ENCODE results near the gene TTC39A.

The TTC39A gene

DNA sequence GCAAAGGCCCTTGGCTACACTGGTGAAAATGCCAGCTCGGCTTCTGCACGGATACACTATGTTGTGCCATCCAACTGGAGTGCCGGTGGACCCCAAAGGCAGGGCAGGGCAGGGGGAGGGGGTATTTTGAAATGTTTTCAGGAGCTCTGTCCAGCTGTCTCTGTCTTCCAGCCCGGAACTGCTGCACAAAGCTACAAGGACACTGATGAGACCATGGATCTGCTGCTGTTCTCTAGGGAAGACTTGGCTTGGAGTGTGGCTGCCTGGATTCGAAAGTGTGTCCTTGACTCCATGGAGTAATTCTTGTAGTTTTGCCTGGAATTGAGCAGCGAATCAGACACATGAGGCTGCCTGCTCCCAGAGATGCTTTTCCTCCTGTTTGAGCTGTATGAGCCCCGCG lies 42.4 kb downstream of the TTC39A start:
- Histone ChIP-seq H3K27me3 (ENCODE audit: insufficient read depth, low read length, poor library complexity, severe bottlenecking) (no peaks in the 10 kb centered on the region), H3K9me3 (ENCODE audit: insufficient read depth, low read depth, low read length) (no peaks in the 10 kb centered on the region), H3F3A (ENCODE audit: low read depth) (no peaks in the 10 kb centered on the region), H3K79me2 (ENCODE audit: insufficient read depth, low read length) (no peaks in the 10 kb centered on the region), H4K20me1 (ENCODE audit: insufficient read depth, low read length, poor library complexity, severe bottlenecking) (no peaks in the 10 kb centered on the region), H3K36me3 (ENCODE audit: insufficient read depth, low read length) (no peaks in the 10 kb centered on the region), H3K4me2 (ENCODE audit: low read depth, low read length, poor library complexity, severe bottlenecking) (no peak overlapping the region), H3K9ac (ENCODE audit: low read depth, low read length, poor library complexity, severe bottlenecking) (no peak overlapping the region), H3K4me3 (ENCODE audit: low read length, poor library complexity, severe bottlenecking) (no peak overlapping the region), H2AFZ (ENCODE audit: low read length) (no peak overlapping the region), H3K9me2 (replicated peaks; ENCODE audit: low read depth, low read length) (no peaks in the 10 kb centered on the region), H3K4me1 (ENCODE audit: insufficient read depth, low read length, poor library complexity, severe bottlenecking) (no peaks in the 10 kb centered on the region)
- TF ChIP-seq EZH2phosphoT487 (IDR thresholded peaks at IDR 0.05; ENCODE audit: borderline replicate concordance): no peak

DNA sequence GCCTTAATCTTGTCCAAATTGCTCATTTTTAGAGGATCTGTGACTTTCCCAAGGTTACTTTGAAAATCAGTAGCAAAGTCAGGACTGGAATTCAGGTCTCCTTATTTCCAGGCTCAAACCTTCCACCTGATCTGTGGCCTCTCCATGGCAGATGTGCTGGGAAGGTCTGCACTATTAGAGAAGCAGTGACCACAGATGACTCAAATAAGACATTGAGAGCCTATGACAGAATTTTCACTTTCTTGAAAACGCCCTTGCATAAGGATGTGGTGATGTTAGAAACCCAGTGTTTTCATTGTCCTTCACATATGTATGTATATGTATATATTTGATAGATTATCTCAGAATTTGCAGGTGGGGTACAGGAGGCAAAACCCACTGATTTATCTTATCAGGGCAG lies 45.3 kb downstream of the TTC39A start:
- Histone ChIP-seq H3K27me3 (ENCODE audit: insufficient read depth, low read length, poor library complexity, severe bottlenecking) (no peaks in the 10 kb centered on the region), H3K4me3 (ENCODE audit: low read length, poor library complexity, severe bottlenecking) (no peak overlapping the region), H3K9ac (ENCODE audit: low read depth, low read length, poor library complexity, severe bottlenecking) (no peak overlapping the region), H3K4me1 (ENCODE audit: insufficient read depth, low read length, poor library complexity, severe bottlenecking) (no peaks in the 10 kb centered on the region), H3K79me2 (ENCODE audit: insufficient read depth, low read length) (no peaks in the 10 kb centered on the region), H3K9me3 (ENCODE audit: insufficient read depth, low read depth, low read length) (no peaks in the 10 kb centered on the region), H3F3A (ENCODE audit: low read depth) (no peaks in the 10 kb centered on the region), H4K20me1 (ENCODE audit: insufficient read depth, low read length, poor library complexity, severe bottlenecking) (no peaks in the 10 kb centered on the region), H3K4me2 (ENCODE audit: low read depth, low read length, poor library complexity, severe bottlenecking) (no peak overlapping the region), H3K36me3 (ENCODE audit: insufficient read depth, low read length) (no peaks in the 10 kb centered on the region), H2AFZ (ENCODE audit: low read length) (no peak overlapping the region), H3K9me2 (replicated peaks; ENCODE audit: low read depth, low read length) (no peaks in the 10 kb centered on the region)
- TF ChIP-seq, protein P1, sequence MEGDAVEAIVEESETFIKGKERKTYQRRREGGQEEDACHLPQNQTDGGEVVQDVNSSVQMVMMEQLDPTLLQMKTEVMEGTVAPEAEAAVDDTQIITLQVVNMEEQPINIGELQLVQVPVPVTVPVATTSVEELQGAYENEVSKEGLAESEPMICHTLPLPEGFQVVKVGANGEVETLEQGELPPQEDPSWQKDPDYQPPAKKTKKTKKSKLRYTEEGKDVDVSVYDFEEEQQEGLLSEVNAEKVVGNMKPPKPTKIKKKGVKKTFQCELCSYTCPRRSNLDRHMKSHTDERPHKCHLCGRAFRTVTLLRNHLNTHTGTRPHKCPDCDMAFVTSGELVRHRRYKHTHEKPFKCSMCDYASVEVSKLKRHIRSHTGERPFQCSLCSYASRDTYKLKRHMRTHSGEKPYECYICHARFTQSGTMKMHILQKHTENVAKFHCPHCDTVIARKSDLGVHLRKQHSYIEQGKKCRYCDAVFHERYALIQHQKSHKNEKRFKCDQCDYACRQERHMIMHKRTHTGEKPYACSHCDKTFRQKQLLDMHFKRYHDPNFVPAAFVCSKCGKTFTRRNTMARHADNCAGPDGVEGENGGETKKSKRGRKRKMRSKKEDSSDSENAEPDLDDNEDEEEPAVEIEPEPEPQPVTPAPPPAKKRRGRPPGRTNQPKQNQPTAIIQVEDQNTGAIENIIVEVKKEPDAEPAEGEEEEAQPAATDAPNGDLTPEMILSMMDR (conservative IDR thresholded peaks at IDR 0.05; ENCODE audit: low read length): no peak
- TF ChIP-seq EZH2phosphoT487 (IDR thresholded peaks at IDR 0.05; ENCODE audit: borderline replicate concordance): no peak

DNA sequence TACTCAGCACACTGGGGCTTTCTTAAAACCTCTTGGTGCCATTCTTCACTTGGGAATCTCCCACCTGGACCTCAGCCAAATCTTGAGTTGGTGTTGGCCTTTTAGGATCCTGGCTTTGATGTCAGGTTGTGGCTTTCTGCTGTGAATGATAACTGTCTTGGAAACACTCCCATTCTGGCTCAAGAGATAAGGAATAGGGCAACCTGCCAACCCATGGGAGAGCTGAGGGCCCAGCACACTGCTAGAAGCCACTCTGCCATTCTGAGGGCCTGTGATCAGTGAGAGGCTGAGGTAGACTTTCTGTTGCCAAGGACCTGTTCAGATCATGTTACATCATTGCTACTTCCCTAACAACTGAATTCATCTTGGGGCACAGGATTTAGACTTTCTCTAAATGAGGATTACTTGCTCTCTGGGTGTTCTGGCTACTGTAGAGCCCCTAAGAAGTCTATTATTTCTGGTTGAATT lies 45.8 kb downstream of the TTC39A start:
- Histone ChIP-seq H3K9me2 (replicated peaks; ENCODE audit: low read depth, low read length) (no peaks in the 10 kb centered on the region), H3K9ac (ENCODE audit: low read depth, low read length, poor library complexity, severe bottlenecking) (no peak overlapping the region), H3K4me3 (ENCODE audit: low read length, poor library complexity, severe bottlenecking) (no peak overlapping the region), H3K4me2 (ENCODE audit: low read depth, low read length, poor library complexity, severe bottlenecking) (no peak overlapping the region), H3K4me1 (ENCODE audit: insufficient read depth, low read length, poor library complexity, severe bottlenecking) (no peaks in the 10 kb centered on the region), H2AFZ (ENCODE audit: low read length) (no peak overlapping the region), H4K20me1 (ENCODE audit: insufficient read depth, low read length, poor library complexity, severe bottlenecking) (no peaks in the 10 kb centered on the region), H3F3A (ENCODE audit: low read depth) (no peaks in the 10 kb centered on the region), H3K9me3 (ENCODE audit: insufficient read depth, low read depth, low read length) (no peaks in the 10 kb centered on the region), H3K27me3 (ENCODE audit: insufficient read depth, low read length, poor library complexity, severe bottlenecking) (no peaks in the 10 kb centered on the region), H3K79me2 (ENCODE audit: insufficient read depth, low read length) (no peaks in the 10 kb centered on the region), H3K36me3 (ENCODE audit: insufficient read depth, low read length) (no peaks in the 10 kb centered on the region)
- TF ChIP-seq, protein P1 (conservative IDR thresholded peaks at IDR 0.05; ENCODE audit: low read length): no peak
- TF ChIP-seq EZH2phosphoT487 (IDR thresholded peaks at IDR 0.05; ENCODE audit: borderline replicate concordance): no peak

DNA sequence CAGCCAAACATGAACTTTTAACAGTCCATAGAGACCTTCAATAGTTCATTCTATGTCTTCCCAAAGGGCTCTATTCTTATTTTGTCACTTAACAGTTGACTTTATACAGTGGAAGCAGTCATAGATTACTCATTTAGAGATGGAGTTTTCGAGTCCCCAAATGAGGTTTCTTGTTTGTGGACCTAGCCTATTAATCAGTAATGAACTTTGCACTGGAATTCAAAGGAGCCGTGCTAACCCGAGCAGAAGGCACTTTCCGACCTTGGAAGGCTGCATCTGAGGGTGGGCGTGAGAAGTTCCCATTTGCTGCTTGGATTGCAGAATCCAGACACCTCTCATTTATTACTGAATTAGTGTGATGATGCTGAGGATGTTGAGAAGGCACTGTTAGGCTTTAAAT lies 46.4 kb downstream of the TTC39A start:
- Histone ChIP-seq H3K36me3 (ENCODE audit: insufficient read depth, low read length) (no peaks in the 10 kb centered on the region), H3K9me2 (replicated peaks; ENCODE audit: low read depth, low read length) (no peaks in the 10 kb centered on the region), H3F3A (ENCODE audit: low read depth) (no peaks in the 10 kb centered on the region), H3K79me2 (ENCODE audit: insufficient read depth, low read length) (no peaks in the 10 kb centered on the region), H3K4me3 (ENCODE audit: low read length, poor library complexity, severe bottlenecking) (no peak overlapping the region), H3K9me3 (ENCODE audit: insufficient read depth, low read depth, low read length) (no peaks in the 10 kb centered on the region), H4K20me1 (ENCODE audit: insufficient read depth, low read length, poor library complexity, severe bottlenecking) (no peaks in the 10 kb centered on the region), H3K4me1 (ENCODE audit: insufficient read depth, low read length, poor library complexity, severe bottlenecking) (no peaks in the 10 kb centered on the region), H3K9ac (ENCODE audit: low read depth, low read length, poor library complexity, severe bottlenecking) (no peak overlapping the region), H3K27me3 (ENCODE audit: insufficient read depth, low read length, poor library complexity, severe bottlenecking) (no peaks in the 10 kb centered on the region), H2AFZ (ENCODE audit: low read length) (no peak overlapping the region), H3K4me2 (ENCODE audit: low read depth, low read length, poor library complexity, severe bottlenecking) (no peak overlapping the region)
- no peak for TF ChIP-seq EZH2phosphoT487 (IDR thresholded peaks at IDR 0.05; ENCODE audit: borderline replicate concordance)
- TF ChIP-seq, protein P1 (conservative IDR thresholded peaks at IDR 0.05; ENCODE audit: low read length): no peak
